ENCODE results near the gene LYPLA2.
A peak's percentile ranks its signal among the peaks of the same experiment; 100 is the strongest.
"Not testable (repeated sequence)": the region's sequence is repeated elsewhere in the genome, so short reads cannot be mapped to it uniquely, and the experiment has no call there.

LYPLA2 gene

DNA sequence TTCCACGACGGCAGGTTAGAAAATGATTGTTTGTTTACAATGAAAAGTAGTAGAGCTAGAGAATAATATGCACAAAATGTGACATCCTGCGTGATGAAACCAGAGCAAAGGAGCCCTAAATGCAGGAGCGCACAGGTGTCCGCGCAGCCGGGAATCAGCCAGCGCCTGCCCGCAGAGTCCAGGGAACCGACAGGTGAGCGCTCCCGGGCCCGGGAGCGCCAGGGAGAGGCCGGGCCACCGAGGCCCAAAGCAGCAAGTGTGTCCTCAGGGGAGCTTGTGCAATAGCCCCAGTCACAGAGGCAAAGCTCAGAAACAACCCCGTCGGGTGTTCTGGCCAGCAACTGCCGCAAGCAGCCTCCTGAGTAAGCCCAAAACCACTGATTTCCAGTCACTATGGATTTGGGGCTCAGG lies 10.4 kb downstream of the LYPLA2 start:
- no peak for DNase-seq

DNA sequence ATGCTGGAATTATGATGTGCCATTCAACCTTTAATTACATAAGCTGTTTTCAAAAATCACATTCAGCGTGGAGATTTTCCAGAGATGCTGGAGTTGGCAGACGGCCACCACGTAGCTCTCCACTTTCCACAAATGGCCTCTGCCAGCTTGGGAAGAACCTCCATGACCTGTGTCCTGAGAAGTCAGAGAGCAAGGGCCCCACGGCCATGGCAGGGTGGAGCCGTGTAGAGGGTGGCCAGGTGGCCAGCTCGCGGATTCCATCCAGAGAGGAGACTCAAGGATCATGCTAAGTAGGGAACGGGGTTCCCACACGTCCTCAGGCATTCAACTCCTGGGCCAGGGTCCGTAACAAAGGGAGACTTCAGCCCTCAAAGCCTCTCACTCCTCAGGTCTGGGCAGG lies 10.9 kb downstream of the LYPLA2 start:
- no peak for DNase-seq

DNA sequence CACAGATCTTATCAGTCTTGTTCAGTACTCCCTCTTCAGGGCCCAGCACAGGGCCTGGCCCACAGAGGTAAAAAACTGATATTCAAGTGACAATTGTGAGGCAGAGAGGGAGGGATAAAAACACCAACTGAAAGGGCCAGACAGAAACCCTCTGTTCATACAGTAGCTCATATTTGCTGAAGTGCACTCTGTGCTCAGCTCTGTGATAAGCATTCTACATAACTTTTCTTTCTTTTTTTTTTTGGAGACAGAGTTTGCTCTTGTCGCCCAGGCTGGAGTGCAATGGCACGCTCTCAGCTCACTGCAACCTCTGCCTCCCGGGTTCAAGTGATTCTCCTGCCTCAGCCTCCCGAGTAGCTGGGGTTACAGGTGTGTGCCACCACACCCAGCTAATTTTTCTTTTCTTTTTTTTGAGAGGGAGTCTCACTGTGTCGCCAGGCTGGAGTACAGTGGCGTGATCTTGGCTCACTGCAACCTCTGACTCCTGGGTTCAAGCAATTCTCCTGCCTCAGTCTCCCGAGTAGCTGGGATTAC lies 11.9 kb downstream of the LYPLA2 start:
- DNase-seq = not testable (repeated sequence)

DNA sequence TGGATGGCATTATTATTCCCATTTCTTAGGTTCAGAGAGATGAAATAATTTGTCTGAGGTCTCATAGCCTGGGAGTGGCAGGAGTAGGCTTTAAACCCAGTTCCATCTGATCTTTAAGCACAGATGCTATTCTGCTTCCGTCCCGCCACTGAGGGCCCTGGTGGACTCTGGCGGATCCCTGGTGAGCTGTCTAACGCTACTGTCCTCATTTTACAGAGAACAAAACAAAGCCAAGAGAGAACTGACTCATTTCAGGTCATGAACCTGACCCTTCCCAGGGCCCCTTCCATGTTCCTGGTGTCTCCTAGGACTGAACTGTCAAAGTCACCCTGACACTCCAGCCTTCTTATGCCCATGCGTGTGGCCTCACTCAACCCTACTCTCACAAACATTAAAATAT lies 12.7 kb downstream of the LYPLA2 start:
- DNase-seq = no peak

DNA sequence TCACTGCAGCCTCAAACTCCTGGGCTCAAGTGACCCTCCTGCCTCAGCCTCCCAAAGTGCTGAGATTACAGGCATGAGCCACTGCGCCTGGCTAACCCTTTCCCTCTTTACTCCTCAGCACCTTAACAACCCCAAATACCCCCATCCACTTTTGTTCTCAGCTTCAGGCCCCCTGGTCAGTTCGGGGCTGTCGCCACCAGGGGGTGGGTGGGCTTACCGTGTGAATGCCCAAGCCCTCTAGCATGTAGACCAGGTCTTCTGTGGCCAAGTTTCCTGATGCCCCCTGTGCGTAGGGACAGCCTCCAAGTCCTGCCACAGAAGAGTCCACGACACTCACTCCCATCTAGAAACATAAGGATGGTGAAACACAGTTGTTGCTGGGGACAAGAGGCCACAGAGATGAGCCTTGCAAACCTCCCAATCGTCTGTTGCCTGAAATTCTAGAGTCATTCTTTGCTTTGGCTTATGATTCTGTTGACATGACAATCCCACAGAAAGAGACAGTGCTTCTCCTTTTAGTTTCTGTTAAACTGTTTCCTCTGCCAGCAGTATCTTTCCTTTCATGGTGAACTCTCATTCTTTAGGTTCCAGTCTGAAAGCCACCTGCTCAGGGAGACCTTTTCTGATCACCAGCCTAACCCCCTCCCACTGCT lies 13.4 kb downstream of the LYPLA2 start:
- no peak for DNase-seq

DNA sequence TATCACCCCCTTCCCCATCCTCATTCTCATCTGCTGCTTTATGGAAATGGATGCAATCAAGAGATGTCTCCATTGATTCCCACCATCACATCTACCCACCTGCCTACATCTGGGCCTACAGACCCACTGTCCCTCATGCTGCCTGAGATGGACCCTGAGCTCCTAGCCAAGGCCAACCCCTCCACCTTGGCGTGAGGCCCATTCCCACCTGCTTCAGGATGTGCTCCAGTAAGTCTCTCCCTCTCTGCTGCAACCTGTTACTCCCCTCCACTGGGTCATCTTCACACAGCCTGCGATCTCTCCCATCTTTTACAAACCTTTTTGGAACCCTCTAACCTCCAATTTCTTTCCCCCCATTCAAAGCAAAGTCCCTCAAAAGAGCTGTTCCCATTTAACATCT lies 14.1 kb downstream of the LYPLA2 start:
- DNase-seq = no peak

DNA sequence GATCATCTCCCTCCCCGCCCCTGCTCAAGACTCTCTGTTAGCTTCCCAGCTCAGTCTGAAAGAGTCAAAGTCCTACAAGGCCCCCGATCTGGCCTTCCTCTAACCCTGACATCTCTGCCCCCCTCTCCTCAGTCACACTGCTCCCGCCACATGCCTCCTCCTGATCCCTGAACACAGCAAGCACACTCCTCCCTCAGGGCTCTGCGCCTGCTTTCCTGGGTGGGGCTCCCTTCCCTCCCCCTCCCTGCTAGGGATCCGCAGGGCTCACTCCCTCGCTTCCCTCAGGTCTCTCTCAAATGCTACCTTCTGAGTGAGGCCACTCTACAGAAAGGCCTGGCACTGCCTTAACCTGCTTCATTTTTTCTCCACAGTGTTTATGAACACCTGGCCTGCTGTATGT lies 15.3 kb downstream of the LYPLA2 start:
- DNase-seq = no peak

DNA sequence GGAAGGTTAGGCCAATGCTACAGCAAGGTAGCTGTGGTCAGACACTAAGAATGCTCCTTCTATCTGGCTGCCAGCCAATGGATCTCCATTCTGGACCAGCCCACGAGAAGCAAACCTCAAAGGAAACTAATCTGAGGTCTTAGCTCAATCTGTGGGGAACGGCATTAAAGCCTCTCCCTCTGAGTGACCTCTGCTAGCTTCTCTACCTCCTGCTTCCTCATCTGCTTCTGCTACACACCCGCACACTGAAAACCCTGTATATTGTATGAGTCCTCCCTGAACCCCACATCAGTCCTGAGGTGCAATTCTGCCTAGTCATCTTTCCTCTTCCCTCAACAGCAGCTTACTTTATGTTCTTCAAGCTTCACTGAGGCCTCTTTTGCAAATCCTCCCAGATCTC lies 16.5 kb downstream of the LYPLA2 start:
- DNase-seq = no peak

DNA sequence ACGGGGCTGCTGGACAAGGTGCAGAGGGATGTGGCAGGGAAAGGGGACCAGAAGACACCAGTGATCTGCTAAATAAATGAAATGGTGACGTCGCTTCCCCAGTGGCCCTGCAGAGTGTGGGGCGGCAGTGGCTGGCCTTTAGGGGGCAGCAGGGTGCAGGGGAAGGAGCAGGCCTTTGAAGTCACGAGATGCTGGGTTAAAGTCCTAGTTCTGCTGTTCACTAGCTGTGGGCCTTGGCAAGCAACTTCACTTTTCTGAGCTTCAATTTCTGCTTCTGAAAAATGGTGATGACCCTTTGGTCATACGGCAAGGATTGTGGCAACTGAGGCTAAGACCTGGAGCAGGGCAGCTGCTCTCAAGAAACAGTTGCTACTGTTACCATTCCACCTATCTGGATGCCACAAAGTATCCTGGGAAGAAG lies 18.8 kb downstream of the LYPLA2 start:
- DNase-seq = peak; percentile 89

DNA sequence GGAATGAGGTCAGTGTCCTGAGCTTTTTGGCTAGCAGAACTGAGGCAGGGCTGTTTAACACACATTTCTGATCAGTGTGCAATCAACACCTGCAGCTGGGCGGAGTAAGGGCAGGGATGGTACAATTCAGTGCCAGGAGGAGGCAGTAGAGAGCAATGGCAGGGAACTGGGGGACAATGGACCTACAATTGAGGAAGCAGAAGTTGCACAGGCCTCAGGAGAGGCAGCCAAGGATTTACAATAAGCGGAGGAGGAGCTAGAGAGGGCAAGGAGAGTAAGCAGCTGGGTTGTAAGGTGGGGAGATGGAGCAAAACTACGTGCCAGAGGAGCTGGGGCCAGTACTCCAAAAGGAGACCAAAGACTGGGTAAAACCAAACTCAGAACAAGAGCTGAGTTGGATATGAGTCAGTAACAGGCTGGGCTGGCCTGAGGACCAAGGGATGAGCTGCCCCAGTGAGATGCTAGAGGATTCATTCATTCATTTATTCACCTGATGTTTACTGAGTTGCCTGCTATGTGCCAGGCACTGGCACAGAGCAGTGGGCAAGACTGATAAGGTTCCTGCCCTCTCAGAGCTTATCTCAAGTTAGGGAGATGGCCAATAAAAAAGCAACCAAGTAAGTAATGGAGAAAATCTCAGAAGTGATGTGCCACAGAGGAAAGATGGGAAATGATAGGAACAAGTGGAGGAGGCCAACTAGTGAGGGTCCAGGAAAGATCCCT lies 20.0 kb downstream of the LYPLA2 start:
- peak; percentile 67 for DNase-seq

DNA sequence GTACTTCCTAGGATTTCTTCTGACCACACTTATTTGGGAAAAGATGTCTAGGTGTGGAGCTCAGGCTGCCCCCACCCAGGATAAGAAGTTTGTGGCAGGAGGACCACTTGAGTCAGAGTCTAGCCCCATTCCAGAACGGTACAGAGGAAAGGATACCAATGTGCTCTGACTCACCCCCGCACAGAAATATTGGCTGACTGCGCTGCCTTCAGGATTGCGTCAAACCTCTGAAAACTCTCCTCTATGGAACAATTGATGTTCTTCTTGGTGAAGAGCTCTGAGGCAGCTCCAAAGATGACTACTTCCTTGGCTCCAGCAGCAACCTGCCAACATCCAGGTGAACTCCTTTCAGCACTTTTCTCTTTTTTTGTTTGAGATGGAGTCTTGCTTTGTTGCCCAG lies 23.1 kb downstream of the LYPLA2 start:
- DNase-seq = no peak

DNA sequence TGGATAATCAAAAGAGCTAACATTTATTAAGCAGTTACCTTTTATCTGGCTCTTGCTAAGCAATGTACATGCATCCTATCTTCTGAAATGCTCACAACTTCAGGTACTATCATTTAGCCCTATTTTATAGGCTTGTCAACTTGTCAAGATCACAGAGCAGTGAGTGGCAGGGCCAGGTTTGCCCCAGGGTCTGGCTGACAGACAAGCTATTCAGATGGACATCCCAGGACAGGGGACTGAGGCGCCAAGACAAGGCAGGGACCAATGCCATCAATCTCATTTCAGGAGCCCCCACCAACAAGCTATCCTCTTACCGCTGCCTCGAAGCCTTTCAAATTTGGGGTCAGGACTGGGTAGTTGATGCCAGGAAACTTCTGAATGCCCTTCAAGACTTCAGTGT lies 25.4 kb downstream of the LYPLA2 start:
- DNase-seq = no peak

DNA sequence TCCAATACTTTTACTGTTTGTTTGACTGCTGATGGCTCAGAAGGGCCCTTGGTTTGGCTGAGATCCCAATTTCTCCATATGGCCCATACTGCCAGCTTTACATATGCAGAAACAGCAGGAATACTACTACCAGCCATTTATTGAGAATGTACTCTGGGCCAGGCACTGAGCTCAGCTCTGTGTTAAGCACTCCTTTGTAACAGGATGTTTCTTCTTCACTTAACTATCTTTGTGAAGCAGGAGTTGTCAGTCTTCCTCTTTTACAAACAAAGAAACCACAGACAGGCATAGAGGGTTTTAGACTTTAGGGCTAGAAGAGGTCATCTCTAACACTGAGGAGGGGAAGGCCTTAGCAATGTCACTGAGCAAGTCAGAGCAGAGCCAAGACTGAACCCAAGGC lies 26.0 kb downstream of the LYPLA2 start:
- no peak for DNase-seq

DNA sequence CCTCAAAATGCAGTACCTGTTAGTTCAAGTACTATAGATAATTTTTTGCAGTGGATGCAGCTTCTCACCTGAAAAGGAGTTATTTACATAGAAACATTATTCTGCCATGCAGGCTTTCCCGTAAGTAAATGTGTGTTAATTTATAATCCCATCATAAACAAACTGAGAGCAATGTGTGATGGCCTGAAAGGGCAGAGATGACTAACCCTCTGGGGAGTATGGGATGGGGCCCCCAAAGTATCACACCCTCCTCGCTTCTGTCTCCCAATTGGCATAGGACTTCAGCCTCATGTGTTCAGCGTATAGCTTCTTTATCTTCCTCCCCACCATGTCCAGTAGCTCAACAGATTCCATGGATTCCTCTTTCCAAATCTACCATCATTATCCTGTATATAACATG lies 26.7 kb downstream of the LYPLA2 start:
- DNase-seq = no peak

DNA sequence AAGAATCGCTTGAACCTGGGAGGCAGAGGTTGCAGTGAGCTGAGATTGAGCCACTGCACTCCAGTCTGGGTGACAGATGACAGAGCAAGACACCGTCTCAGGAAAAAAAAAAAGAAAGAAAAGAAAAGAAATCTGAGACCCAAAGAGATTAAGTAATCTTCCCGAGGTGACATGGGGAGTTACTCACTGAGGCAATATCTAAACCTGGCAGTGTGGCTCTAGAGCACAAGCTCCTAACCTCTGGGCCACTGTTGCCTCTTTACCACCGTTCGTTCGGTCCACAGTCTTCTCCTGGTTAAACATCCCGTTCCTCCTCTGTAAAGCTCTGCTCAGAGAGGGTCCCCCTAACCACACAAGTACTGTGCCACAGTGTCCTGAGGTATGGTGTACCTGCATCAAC lies 32.8 kb downstream of the LYPLA2 start:
- DNase-seq = no peak

DNA sequence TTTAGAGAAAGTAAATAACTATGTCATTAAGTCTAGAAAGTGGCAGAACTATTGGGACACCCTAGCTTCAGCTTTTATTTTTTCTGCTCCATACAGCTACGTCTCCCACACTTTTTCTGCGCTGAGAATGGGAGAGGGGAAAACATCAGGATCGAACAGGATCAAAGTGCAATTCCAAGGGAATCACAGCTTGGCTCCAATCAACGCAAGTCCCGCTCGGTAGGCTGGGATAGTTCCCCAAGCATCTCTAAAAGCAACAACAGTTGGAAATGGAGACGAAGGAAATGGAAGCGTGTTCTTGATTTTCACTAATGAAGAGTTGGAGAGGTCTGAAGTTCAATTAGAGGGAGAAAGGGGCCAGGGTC lies 33.7 kb downstream of the LYPLA2 start:
- no peak for DNase-seq

DNA sequence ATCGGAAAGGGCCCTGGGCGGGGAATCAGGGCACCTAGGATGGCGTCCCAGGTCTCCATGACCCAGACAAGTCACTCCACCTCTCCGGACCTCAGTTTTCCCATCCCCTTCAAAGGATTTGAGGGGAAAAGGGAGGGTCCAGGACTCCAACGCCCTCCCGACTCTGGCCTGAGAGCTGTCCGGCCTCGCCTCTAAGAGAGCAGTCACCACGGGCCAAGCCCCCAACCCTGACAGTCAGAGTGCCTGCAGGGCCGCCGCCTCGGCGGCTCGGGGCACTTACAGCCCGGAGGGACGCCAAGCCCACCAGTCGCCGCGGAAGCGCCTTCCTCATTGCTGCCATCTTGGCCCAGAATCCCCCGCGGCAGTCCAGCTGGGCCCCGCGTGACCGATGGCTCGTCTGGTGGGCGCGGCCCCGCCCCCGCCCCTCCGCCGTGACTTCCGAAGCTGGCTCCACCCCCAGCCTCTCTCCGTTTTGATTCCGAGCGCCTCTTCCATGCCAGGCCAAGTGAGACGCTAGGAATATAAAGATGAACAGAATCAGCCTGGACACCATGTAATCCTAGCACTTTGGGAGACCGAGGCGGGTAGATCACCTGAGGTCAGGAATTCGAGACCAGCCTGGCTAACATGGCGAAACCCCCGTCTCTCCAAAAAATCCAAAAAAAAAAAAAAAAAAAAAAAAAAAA lies 34.3 kb downstream of the LYPLA2 start, which contains the start of gene HMGCL:
HMGCL (minus strand) TSS at position 354 of the 686 bp plus-strand sequence; CDS start at position 340, 14 bp downstream.
- DNase-seq = peak; percentile 91

DNA sequence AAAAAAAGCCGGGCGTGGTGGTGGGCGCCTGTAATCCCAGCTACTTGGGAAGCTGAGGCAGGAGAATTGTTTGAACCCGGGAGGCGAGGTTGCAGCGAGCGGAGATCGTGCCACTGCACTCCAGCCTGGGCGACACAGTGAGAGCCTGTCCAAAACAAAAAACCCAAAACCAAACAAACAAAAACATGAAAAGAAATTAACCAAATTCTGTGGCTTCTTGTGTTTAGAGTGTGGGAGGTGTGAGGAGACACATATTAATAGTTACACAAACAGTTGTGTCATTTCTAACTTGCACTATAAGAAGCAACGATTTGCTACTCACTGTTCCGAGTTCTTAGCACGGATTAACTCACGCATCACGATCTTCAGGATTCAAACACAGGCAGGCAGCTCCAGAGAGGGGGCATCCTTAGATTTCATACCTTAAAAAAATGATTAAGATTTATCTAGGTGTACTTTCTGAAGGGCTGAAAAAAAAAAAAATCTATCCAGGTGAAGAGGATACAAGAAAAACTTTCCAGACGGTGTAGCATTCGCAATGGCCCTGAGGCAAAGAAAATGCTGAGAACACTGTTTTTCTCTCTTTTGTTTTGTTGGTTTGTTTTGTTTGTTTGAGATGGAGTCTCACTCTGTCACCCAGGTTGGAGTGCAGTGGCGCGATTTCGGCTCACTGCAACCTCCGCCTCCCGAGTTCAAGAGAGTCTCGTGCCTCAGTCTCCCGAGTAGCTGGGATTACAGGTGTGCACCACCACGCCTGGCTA lies 35.0 kb downstream of the LYPLA2 start:
- DNase-seq = peak; percentile 32

DNA sequence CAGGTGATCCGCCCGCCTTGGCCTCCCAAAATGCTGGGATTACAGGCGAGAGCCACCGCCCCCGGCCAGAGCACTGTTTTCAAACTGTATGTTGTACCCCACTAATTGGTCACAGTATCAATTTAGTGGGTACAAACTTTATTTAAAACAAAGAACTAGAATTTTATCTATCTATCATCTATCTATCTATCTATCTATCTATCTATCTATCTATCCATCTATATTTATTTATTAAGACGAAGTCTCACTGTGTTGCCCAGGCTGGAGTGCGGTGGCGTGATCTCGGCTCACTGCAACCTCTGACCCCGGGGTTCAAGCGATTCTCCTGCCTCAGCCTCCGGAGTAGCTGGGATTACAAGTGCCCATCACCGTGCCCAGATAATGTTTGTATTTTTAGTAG lies 35.6 kb downstream of the LYPLA2 start:
- not testable (repeated sequence) for DNase-seq

DNA sequence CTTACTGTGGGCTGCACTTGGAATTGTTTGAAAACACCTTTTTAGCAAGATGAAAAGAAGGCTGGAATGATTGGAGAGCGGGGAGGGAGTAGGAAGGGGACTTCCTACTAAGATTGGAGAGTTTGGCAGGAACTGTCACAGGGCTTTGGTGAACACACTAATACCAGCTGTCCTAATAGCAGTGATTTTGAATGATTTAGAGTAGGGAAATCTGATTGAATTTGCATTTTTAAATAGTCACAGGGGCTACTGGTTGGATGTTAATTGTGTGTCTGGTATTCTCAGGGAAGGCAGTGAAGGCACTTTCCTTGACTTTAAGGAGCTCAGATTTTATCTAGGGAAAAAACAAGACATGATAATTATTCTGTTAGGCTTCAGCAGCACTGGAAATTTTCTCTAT lies 36.8 kb downstream of the LYPLA2 start:
- DNase-seq = no peak

DNA sequence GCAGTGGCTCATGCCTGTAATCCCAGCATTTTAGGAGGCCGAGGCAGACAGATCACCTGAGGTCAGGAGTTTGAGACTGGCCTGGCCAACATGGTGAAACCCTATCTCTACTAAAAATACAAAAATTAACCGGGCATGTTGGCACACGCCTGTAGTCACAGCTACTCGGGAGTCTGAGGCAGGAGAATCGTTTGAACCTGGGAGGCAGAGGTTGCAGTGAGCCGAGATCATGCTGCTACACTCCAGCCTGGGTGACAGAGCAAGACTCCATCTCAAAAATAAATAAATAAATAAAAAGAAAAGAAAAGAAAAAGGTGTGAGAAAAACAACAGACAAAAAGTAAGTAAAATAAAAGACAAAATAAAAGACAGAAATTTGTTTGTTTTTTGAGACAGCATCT lies 43.2 kb downstream of the LYPLA2 start:
- not testable (repeated sequence) for DNase-seq

DNA sequence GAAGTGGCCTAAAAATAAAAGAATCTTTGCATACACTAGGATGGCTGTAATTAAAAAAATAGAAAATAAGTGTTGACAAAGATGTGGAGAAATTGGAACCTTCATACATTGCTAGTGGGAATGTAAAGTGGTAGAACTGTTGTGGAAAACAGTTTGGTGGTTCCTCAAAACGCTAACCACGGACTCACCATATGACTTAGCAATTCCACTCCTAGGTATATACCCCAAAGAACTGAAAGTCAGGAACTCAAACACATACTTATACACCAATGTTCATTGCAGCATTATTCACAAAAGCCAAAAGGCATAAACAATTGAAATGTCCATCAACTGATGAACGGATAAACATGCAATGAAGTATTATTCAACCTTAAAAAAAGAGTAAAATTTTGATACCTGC lies 45.1 kb downstream of the LYPLA2 start:
- DNase-seq = no peak

DNA sequence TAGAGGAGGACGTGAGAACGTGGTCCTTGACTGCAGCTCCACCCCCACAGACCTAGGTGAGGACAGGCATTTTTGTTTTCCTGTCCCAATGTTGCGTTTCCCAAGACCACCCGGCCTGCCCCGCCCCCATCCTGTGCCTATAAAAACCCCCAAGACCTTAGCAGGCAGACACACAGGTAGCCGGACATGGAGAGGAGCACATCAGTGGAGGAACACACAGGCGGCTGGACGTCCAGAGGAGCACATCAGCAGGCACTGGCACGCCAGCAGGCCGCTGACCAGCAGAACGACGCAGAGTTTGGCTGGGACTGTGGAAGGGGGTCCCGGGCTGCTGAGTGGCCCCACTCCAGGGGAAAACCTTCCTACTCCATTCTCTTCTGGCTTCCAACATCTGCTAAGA lies 47.0 kb downstream of the LYPLA2 start:
- DNase-seq = no peak
